GM18517 (cell line): ENCODE measurements around the gene LYPD6B.

Source experiments
- ATAC-seq: cut with Tn5 transposase; IDR thresholded peaks from one replicate; pipeline ENCODE4 v1.9.1; 2021; ENCODE audit warnings: mild to moderate bottlenecking, moderate library complexity; ENCODE audit not compliant: unreplicated experiment

LYPD6B gene

GRCh38 chr2:149259136-149259535 is 220.6 kb downstream of the LYPD6B start:
- ATAC-seq: no peak

GRCh38 chr2:149261692-149262091 is 223.2 kb downstream of the LYPD6B start:
- no peak for ATAC-seq
